GM21825 (cell line): Measurements from ENCODE around the gene CYP3A4.
"Not testable (repeated sequence)": the region's sequence is repeated elsewhere in the genome, so short reads cannot be mapped to it uniquely, and the experiment has no call there.

ENCODE experiments used
- ATAC-seq: cut with Tn5 transposase; IDR thresholded peaks from one replicate; pipeline ENCODE4 v1.9.1; 2021; ENCODE audit warnings: mild to moderate bottlenecking, moderate library complexity; ENCODE audit not compliant: unreplicated experiment

Gene CYP3A4

GRCh38 chr7:99730238-99730810, 53.7 kb downstream of the CYP3A4 start:
- no peak for ATAC-seq

- no peak for ATAC-seq
These were observed 54.3 kb downstream of the CYP3A4 start for GRCh38 chr7:99729486-99730237.

GRCh38 chr7:99728615-99729014, 55.4 kb downstream of the CYP3A4 start:
- ATAC-seq, result no peak

GRCh38 chr7:99723201-99723600, 60.8 kb downstream of the CYP3A4 start:
- ATAC-seq, result not testable (repeated sequence)

- no peak for ATAC-seq
These were observed 63.0 kb downstream of the CYP3A4 start for GRCh38 chr7:99720800-99721595.

- no peak for ATAC-seq
These were observed 63.8 kb downstream of the CYP3A4 start for GRCh38 chr7:99719996-99720769.

GRCh38 chr7:99713995-99714570, 69.9 kb downstream of the CYP3A4 start:
- no peak for ATAC-seq

GRCh38 chr7:99709838-99710578, 74.0 kb downstream of the CYP3A4 start:
- ATAC-seq, result no peak

GRCh38 chr7:99709260-99709659, 74.7 kb downstream of the CYP3A4 start:
- no peak for ATAC-seq

GRCh38 chr7:99707096-99707495, 76.9 kb downstream of the CYP3A4 start:
- no peak for ATAC-seq
